GM18873 (cell line): ENCODE measurements around the gene RFX4.
"Not testable (repeated sequence)": the region's sequence is repeated elsewhere in the genome, so short reads cannot be mapped to it uniquely, and the experiment has no call there.

ENCODE experiments used
- ATAC-seq: cut with Tn5 transposase; IDR thresholded peaks from one replicate; pipeline ENCODE4 v1.9.1; 2021; ENCODE audit warnings: mild to moderate bottlenecking, moderate library complexity, moderate number of reproducible peaks; ENCODE audit not compliant: unreplicated experiment, low FRiP score

The RFX4 gene

DNA sequence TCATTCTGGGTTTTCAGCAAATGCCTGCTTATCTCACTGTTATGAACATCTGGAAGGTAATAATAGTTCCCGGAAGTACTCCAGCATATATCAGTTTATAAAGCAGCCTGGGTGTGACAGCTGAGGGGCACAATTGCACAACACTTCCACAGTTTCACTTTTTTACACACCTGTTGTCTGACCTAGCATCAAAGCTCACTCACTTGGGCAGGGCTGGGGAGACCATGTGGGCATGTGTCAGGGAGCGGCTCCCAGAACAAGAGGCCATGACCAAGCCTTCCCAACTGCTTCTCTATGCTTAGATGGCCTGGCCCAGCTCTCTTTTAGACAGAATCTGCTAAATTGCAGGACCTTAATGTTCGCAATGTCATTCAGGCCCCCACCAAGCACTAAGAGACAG is 140.6 kb downstream of the RFX4 start:
- ATAC-seq = no peak

DNA sequence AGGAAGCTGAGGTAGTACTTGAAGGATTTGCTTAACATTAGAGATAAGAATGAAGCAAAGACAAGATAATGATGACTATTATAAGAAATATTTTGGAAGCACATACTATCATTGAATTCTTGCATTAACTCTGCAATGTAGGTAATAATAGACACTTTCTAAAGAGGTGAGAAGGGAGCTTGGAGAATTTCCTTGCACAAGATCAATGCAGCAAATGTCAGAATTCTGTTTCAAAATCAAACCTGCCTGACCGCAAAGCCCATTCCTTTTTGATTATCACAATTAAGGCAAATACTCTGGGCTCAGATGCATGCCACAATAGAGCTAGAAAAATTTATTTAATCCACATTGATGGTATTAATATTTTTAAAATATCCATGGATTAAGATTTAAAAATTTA is 141.3 kb downstream of the RFX4 start:
- ATAC-seq = no peak

GRCh38 chr12:106724934-106725333 is 142.1 kb downstream of the RFX4 start:
- ATAC-seq = no peak

DNA sequence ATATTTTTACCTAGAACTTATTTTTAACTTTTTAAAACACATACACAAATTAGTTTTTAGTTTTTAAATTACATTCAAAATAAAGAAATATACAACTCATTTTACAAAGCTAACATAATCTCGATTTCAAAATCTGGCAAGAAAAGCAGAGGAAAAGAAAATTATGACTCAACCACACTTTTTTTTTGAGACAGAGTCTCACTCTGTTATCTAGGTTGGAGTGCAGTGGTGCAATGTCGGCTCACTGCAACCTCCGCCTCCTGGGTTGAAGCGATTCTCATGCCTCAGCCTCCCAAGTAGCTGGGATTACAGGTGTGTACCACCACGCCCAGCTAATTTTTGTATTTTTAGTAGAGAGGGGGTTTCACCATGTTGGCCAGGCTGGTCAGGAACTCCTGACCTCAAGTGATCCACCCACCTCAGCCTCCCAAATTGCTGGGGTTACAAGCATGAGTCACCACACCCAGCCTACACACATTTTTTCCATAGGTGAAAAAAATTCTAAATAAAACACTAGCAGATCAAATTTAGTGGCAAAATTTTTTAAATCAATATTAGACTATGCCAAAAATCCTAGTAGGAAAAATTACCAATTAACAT is 143.9 kb downstream of the RFX4 start:
- not testable (repeated sequence) for ATAC-seq

DNA sequence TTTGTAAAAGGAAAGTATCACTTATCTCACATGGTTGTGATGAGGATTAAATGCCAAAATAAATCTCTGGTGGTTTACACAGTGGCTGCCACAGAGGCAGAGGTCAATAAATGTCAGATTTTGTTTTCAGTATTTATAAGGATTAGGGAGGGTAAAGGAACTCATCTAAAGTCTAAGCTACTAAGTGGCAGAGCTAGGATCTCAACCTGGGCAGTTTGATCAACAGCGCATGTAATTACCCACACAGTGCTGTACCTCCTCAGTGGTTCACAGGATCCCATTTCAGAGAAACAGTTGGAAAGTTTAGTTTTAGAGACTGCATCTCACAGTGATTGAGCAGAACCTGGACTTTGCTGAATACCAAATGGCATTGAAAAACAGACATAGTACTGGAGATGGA is 146.8 kb downstream of the RFX4 start:
- no peak for ATAC-seq

DNA sequence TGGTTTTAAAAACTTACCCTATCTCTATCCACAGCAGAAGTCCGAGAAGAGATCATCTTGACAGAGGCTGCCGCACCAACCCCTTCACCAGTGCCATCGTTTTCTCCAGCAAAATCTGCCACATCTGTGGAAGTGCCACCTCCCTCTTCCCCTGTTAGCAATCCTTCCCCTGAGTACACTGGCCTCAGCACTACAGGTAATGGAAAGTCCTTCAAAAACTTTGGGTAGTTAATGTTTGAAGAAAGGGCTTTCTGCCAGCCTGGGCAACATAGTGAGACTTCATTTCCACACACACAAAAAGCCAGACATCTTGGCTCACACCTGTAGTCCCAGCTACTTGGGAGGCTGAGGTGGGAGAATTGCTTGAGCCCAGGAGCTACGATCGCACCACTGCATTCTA is 150.1 kb downstream of the RFX4 start:
- ATAC-seq = no peak

DNA sequence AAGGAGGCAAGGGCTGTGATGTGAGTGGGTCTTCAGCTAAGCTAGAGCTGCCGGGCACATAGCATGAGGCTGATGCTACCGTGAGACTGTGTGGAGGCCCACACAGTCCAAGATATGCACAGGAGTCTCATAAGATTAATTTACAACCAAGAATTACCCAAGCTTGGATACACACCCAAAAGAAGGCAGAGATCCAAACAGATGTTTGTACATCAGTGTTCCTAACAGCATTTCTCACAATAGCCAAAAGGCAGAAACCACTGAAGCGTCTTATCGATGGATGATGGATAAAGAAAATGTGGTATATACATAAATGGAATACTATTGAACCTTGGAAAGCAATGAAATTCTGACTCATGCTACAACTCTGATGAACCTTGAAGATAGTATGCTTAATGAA is 150.9 kb downstream of the RFX4 start:
- ATAC-seq = no peak

DNA sequence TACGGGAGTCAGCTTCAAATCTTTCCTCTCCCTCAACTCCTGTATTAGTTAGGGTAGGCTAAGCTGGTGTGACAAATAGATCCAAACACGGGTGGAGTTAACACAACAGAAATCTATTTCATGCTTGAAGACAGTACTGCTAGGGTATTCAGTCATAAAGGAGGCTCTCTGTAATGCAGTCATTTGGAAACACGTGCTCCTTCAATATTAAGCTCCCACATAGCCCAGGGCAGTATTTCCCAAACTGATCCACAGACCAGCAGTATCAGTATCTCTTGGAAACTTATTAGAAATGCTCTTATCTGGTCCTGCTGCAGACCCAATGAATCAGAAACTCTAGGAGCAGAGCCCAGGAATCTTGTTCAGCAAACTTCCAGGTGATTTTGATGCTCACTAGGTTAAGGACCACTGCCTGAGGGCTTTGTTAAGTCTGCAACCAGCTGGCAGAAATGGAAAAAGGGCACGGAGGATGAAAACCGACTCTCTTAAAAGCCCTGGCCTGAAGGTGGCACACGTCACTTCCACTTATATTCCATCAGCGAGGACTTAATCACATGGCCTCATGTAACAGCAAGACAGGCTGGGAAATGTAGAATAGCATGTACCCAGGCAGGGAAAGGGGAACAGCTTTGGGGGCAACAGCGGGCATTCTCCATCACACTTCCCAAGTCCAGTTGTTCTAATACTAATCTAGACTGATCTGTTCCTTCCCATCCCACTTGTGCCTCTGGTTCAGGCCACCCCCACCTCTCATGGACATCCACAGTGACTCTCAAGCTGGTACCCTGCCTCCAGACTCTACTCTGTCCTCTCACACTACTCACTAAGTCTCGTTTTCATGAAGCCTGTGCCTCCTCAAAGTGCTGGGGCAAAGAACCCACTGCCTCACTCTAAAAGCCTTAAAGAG is 153.5 kb downstream of the RFX4 start:
- ATAC-seq = no peak

DNA sequence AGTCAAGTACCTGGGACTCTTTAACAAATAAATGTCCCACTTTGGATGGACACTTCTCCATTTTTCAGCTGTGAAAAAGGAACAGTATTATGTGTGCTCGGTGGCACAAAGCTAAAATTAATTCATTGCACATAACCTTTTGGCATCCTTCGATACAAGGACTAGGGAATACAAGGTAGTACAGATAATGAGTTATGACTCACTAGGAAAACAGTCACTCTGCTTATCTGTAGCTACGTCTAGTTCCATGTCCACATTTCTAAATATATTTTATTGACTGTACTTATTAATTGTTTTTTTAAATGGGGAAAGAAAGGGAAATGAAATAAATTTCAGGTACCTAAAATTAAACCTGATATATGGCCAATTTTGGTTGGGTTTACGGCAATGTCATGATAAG is 156.5 kb downstream of the RFX4 start:
- no peak for ATAC-seq

DNA sequence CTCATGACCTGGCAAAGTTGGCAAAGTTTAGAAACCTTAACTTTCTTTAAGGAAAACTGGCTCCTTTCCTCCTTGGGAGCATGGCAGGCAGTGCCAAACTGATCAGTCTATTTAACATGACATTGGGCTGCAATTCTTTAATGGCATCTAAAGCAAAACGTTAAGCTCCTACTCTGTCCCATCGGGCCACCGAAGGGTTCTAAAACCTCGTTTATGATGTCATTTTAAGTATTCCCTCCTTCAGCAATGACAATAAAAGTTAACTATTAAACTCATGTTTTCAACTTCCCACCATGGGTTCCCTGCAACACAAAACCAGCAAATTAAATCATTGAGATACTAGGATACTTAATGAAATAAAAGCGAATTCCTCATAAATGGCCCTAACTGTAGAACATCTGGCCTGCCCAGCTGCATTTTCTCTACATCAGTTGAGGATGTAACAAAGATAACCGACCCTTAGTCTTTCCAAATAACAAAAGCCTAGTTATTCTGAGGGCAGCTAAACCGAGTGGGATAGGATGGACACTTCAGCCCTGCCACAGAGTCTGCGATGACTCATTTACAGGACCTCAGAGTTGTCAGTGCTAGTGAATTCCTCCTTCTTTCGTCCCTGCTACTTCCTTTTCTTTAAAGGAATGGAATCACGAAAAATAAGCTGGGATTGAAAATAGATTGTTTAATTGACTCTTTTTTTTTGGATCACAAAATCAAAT is 157.2 kb downstream of the RFX4 start:
- no peak for ATAC-seq

DNA sequence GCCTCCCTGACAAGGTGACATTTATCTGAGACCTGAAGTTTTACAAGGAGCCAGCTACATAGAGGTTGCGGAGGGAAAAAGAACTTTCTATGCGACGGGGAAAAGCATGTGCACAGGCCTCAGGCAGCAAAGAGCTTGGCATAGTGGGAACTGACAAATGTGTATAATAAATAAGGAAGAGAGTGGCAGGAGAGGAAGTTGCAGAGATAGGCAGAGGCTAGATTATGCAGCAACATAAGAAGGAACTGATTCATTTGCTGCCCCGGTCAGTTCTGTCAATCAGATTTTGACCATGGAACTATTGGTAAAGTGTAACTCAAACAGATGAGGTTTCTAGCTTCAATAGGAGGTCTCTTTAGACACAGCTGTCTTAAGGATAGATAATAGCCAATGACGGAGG is 158.0 kb downstream of the RFX4 start:
- ATAC-seq = no peak

GRCh38 chr12:106741247-106741646 is 158.4 kb downstream of the RFX4 start:
- no peak for ATAC-seq

- ATAC-seq = no peak
Measured at GRCh38 chr12:106743270-106743988, 160.6 kb downstream of the RFX4 start.

DNA sequence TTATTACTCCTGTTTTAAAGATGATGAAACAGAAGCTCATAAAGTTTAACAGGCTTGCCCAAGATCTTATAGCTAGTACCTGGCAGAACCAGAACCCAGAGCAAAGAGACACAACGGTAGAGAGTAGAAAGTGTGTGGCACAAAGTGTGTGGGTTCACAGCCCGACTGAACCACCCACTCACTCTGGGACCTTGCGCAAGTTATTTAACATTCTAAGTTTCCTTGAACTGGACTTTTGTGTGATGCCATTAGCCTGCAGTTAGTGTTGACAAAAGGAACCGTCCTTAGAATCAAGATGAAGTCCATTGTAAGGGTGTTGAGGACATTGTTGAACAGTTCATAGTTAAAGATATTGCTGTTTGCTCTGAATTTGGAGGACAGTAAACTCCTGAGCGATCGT is 161.8 kb downstream of the RFX4 start:
- no peak for ATAC-seq

GRCh38 chr12:106745181-106745745 is 162.5 kb downstream of the RFX4 start:
- no peak for ATAC-seq

DNA sequence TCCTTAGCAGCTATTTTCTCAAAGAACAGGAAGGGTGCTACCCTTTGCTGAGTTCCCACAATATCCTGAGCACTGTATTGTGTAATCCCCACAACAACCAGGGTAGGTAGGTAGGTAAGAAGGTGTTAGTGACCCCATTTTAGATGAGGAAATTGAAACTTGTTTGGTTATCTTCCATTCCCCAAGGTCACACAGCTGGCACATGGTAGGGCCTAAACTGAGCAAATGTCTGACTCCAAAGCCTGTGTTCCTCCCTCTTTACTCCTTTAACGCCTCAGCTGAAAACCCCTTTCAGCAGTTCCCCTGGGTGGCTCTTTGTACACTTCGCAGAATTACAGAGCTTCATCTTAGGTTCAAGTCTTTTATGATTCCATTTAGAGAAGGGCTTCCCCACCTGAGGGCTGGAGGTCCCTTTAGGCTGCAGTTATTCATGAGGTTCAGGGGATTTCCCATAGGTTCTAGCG is 165.2 kb downstream of the RFX4 start:
- ATAC-seq = no peak

- no peak for ATAC-seq
Measured at GRCh38 chr12:106750524-106750923, 167.7 kb downstream of the RFX4 start.

GRCh38 chr12:106753526-106753925 is 170.7 kb downstream of the RFX4 start:
- ATAC-seq = peak; percentile 96

GRCh38 chr12:106754331-106754730 is 171.5 kb downstream of the RFX4 start:
- no peak for ATAC-seq

GRCh38 chr12:106757623-106758348 is 175.0 kb downstream of the RFX4 start:
- ATAC-seq = no peak
